ENCODE results near the gene CLDN3. TPM values are rescaled to one million over a fixed set of nuclear protein-coding genes. Genes with fewer than 3 reads are reported as not detected.
A peak's percentile ranks its signal among the peaks of the same experiment; 100 is the strongest.
"Not testable (repeated sequence)": the region's sequence is repeated elsewhere in the genome, so short reads cannot be mapped to it uniquely, and the experiment has no call there.

CLDN3 gene
- total RNA-seq, 3 donors from 2014 or later (not counting 1 experiment from before 2014, with no cell fraction given): not detected

DNA sequence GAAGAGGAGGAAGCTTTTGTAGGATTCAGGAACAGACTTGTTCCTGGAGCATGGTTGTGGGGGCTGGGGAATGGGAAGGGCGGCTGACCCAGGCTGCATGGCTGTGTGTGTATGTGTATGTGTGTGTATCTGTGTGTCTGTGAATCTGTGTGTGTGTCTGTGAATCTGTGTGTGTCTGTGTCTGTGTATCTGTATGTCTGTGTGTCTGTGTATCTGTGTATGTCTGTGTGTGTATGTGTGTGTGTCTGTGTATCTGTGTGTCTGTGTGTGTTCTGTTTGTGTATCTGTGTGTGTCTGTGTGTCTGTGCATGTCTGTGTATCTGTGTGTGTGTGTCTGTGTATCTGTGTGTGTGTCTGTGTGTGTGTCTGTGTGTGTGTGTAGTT is 44.0 kb downstream of the CLDN3 start:
- Mint-ChIP-seq H3K9me3 (no peaks in the 10 kb centered on the region), H3K27ac (no peak overlapping the region), H3K4me3 (no peak overlapping the region), H3K36me3 (no peaks in the 10 kb centered on the region), H3K27me3 (ENCODE audit: low read depth in 2 of 2) (peaks cover 11 to 12% of the 10 kb centered on the region in 2 donors), H3K4me1 (no peaks in the 10 kb centered on the region)
- WGBS (ENCODE audit: insufficient coverage): 89% methylated on average over 1 of the region's 1 CpG
- ATAC-seq: peak; percentile 10 to 18 (median 17)
- no peak for DNase-seq
- H3K4me3 ChIP-seq (ENCODE audit: low read length): no peak overlapping the region
- H3K27me3 ChIP-seq (ENCODE audit: control insufficient read depth, insufficient read depth, low read length): peaks cover 5% of the 10 kb centered on the region
- no peak overlapping the region for H3K27ac ChIP-seq (ENCODE audit: low read length)
- no peaks in the 10 kb centered on the region for H3K4me1 ChIP-seq (ENCODE audit: control insufficient read depth, insufficient read depth, low read length)
- H3K36me3 ChIP-seq (ENCODE audit: control insufficient read depth, insufficient read depth, low read length): no peaks in the 10 kb centered on the region
- no peaks in the 10 kb centered on the region for H3K9me3 ChIP-seq (ENCODE audit: control insufficient read depth, insufficient read depth, low read length)
- TF ChIP-seq, protein P1, sequence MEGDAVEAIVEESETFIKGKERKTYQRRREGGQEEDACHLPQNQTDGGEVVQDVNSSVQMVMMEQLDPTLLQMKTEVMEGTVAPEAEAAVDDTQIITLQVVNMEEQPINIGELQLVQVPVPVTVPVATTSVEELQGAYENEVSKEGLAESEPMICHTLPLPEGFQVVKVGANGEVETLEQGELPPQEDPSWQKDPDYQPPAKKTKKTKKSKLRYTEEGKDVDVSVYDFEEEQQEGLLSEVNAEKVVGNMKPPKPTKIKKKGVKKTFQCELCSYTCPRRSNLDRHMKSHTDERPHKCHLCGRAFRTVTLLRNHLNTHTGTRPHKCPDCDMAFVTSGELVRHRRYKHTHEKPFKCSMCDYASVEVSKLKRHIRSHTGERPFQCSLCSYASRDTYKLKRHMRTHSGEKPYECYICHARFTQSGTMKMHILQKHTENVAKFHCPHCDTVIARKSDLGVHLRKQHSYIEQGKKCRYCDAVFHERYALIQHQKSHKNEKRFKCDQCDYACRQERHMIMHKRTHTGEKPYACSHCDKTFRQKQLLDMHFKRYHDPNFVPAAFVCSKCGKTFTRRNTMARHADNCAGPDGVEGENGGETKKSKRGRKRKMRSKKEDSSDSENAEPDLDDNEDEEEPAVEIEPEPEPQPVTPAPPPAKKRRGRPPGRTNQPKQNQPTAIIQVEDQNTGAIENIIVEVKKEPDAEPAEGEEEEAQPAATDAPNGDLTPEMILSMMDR (IDR thresholded peaks at IDR 0.05): peak; percentile 3
- intact Hi-C loops (cut with micrococcal nuclease): loop anchor here (5.0 kb wide), 1 partner anchor 204 kb away; the partner anchor contains the start of gene BAZ1B

DNA sequence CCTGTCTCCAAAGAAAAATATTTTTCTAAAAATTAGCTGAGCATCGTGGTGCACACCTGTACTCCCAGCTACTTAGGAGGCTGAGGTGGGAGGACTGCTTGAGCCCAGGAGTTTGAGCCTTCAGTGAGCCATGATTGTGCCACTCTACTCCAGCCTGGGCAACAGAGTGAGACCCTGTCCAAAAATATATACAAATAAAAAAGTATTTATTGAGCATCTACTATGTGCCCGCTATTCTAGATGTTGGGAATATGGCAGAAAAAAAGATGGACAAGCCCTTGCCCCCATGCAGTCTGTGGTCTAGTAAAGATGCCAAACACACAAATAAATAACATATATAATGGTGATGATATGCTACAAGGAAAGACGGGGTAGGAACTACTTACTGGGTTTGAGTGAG is 46.3 kb downstream of the CLDN3 start:
- TF ChIP-seq, protein P1 (IDR thresholded peaks at IDR 0.05): no peak
- no peak for DNase-seq
- H3K4me1 Mint-ChIP-seq: peaks cover 7% of the 10 kb centered on the region in 2 donors
- no peaks in the 10 kb centered on the region for H3K9me3 Mint-ChIP-seq
- Histone ChIP-seq H3K9me3 (ENCODE audit: control insufficient read depth, insufficient read depth, low read length) (no peaks in the 10 kb centered on the region), H3K27me3 (ENCODE audit: control insufficient read depth, insufficient read depth, low read length) (peaks cover 5% of the 10 kb centered on the region), H3K4me1 (ENCODE audit: control insufficient read depth, insufficient read depth, low read length) (peaks cover 9% of the 10 kb centered on the region), H3K4me3 (ENCODE audit: low read length) (no peak overlapping the region), H3K36me3 (ENCODE audit: control insufficient read depth, insufficient read depth, low read length) (no peaks in the 10 kb centered on the region), H3K27ac (ENCODE audit: low read length) (no peak overlapping the region)
- peaks cover 8 to 10% of the 10 kb centered on the region in 2 donors for H3K27me3 Mint-ChIP-seq (ENCODE audit: low read depth in 2 of 2)
- H3K36me3 Mint-ChIP-seq: no peaks in the 10 kb centered on the region
- WGBS (ENCODE audit: insufficient coverage): 100% methylated on average over 1 of the region's 3 CpGs
- no peak overlapping the region for H3K27ac Mint-ChIP-seq
- intact Hi-C loops (cut with micrococcal nuclease): no loop called here
- ATAC-seq: no peak
- no peak overlapping the region for H3K4me3 Mint-ChIP-seq

DNA sequence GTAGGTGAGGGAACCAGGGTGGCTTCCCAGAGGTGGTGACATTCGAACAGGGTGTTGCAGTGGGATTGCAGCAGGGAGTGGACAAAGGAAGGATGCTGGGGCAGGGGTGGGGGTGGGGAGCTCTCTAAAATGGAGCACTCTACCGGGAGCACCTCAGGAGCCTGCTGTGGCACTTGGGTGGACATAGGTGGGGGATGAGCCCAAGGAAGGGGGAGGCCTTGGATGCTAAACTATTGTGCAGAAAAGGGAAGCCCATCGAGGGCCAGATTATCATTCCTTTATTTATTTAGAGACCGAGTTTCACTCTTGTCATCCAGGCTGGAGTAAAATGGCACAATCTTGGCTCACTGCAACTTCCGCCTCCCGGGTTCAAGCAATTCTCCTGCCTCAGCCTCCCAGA is 47.3 kb downstream of the CLDN3 start:
- H3K4me1 Mint-ChIP-seq: peaks cover 13 to 16% of the 10 kb centered on the region in 2 donors
- H3K27ac ChIP-seq (ENCODE audit: low read length): no peak overlapping the region
- WGBS (ENCODE audit: insufficient coverage): 62% methylated on average over 6 of the region's 6 CpGs
- no peaks in the 10 kb centered on the region for H3K9me3 ChIP-seq (ENCODE audit: control insufficient read depth, insufficient read depth, low read length)
- H3K36me3 ChIP-seq (ENCODE audit: control insufficient read depth, insufficient read depth, low read length): no peaks in the 10 kb centered on the region
- H3K27me3 Mint-ChIP-seq (ENCODE audit: low read depth in 2 of 2): peaks cover 0 to 5% of the 10 kb centered on the region in 2 donors
- H3K4me3 ChIP-seq (ENCODE audit: low read length): no peak overlapping the region
- DNase-seq: no peak
- H3K4me3 Mint-ChIP-seq: no peak overlapping the region
- no peak for ATAC-seq
- no peak overlapping the region for H3K27ac Mint-ChIP-seq
- no peaks in the 10 kb centered on the region for H3K9me3 Mint-ChIP-seq
- H3K27me3 ChIP-seq (ENCODE audit: control insufficient read depth, insufficient read depth, low read length): peaks cover 2% of the 10 kb centered on the region
- TF ChIP-seq, protein P1 (IDR thresholded peaks at IDR 0.05): no peak
- H3K36me3 Mint-ChIP-seq: no peaks in the 10 kb centered on the region
- H3K4me1 ChIP-seq (ENCODE audit: control insufficient read depth, insufficient read depth, low read length): peaks cover 19% of the 10 kb centered on the region
- intact Hi-C loops (cut with micrococcal nuclease): no loop called here

DNA sequence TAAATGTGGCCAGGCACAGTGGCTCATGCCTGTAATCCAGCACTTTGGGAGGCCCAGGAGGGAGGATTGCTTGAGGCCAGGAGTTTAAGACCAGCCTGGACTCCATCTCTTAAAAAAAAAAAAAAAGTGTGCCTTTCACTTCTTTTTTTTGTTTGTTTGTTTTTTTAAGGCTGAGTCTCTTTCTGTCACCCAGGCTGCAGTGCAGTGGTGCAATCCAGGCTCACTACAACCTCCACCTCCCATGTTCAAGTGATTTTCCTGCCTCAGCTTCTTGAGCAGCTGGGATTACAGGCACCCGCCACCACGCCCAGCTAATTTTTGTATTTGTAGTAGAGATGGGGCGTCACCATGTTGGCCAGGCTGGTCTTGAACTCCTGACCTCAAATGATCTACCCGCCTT is 47.9 kb downstream of the CLDN3 start:
- ATAC-seq; H3K4me3 Mint-ChIP-seq; DNase-seq; H3K36me3 Mint-ChIP-seq; H3K36me3 ChIP-seq (ENCODE audit: control insufficient read depth, insufficient read depth, low read length); intact Hi-C loops (cut with micrococcal nuclease); H3K27ac ChIP-seq (ENCODE audit: low read length); H3K27me3 ChIP-seq (ENCODE audit: control insufficient read depth, insufficient read depth, low read length); H3K9me3 Mint-ChIP-seq; H3K27me3 Mint-ChIP-seq (ENCODE audit: low read depth in 2 of 2); H3K9me3 ChIP-seq (ENCODE audit: control insufficient read depth, insufficient read depth, low read length); H3K27ac Mint-ChIP-seq; H3K4me3 ChIP-seq (ENCODE audit: low read length): not testable (repeated sequence)
- H3K4me1 Mint-ChIP-seq: peaks cover 17 to 22% of the 10 kb centered on the region in 2 donors
- WGBS (ENCODE audit: insufficient coverage): 84% methylated on average over 4 of the region's 4 CpGs
- peaks cover 25% of the 10 kb centered on the region for H3K4me1 ChIP-seq (ENCODE audit: control insufficient read depth, insufficient read depth, low read length)
